ENCODE data around the gene ZNF302. TPM values are rescaled to one million over a fixed set of nuclear protein-coding genes. Genes with fewer than 3 reads are reported as not detected.

Gene ZNF302
- total and polyA plus RNA-seq, 2 experiments from 2014 or later = 16.6 to 27.4 TPM

GRCh38 chr19:34713262-34713637 lies 35.8 kb downstream of the ZNF302 start (continued):
- no peak for TF ChIP-seq ZNF462 (CRISPR knock-in tag; IDR thresholded peaks at IDR 0.05)
- TF ChIP-seq REST (IDR thresholded peaks at IDR 0.05; ENCODE audit: unreplicated experiment) = no peak
- TF ChIP-seq EZH2 (IDR thresholded peaks at IDR 0.05; ENCODE audit: low read depth, unreplicated experiment) = no peak

- peaks cover 4% of the 10 kb centered on the region; the same call in 2 of the 3 replicates for H3K4me1 Mint-ChIP-seq
- H3F3A ChIP-seq (replicated peaks; ENCODE audit: low read depth) = no peaks in the 10 kb centered on the region
- H4K20me1 ChIP-seq (replicated peaks; ENCODE audit: insufficient read depth) = no peaks in the 10 kb centered on the region
- H3K79me2 ChIP-seq (replicated peaks; ENCODE audit: insufficient read depth) = no peaks in the 10 kb centered on the region
- no peaks in the 10 kb centered on the region for H3K9me2 ChIP-seq (ENCODE audit: insufficient read depth)
- no peak overlapping the region for H3K27ac Mint-ChIP-seq
- H2AFZ ChIP-seq = no peak overlapping the region
- H3K36me3 Mint-ChIP-seq (ENCODE audit: low read depth) = peaks cover 21% of the 10 kb centered on the region
- H3K27ac ChIP-seq (ENCODE audit: low read depth) = no peak overlapping the region
- peaks cover 71% of the 10 kb centered on the region for H3K9me3 Mint-ChIP-seq
- no peak overlapping the region for H3K4me2 ChIP-seq
- peaks cover 7% of the 10 kb centered on the region; the same call in 1 of the 2 replicates for H3K36me3 ChIP-seq (ENCODE audit: insufficient read depth)
- no peak for DNase-seq (ENCODE audit: low spot score)
- TF ChIP-seq EZH2 (IDR thresholded peaks at IDR 0.05; ENCODE audit: low read depth, unreplicated experiment) (no peak), REST (IDR thresholded peaks at IDR 0.05; ENCODE audit: unreplicated experiment) (no peak), EZH2phosphoT487 (IDR thresholded peaks at IDR 0.05; ENCODE audit: unreplicated experiment) (no peak), JUNB (IDR thresholded peaks at IDR 0.05; ENCODE audit: unreplicated experiment) (no peak)
- peaks cover 11% of the 10 kb centered on the region for H3K27me3 Mint-ChIP-seq (ENCODE audit: insufficient read depth, low read depth, poor library complexity)
- H3K4me3 ChIP-seq = no peak overlapping the region
- no peaks in the 10 kb centered on the region for H3K4me1 ChIP-seq (ENCODE audit: insufficient read depth)
- no peak for ATAC-seq
- no peak overlapping the region for H3K4me3 Mint-ChIP-seq
- H3K27me3 ChIP-seq (ENCODE audit: insufficient read depth) = no peaks in the 10 kb centered on the region
Measured at GRCh38 chr19:34715357-34715756, 37.9 kb downstream of the ZNF302 start.
